HEK293 (cell line): ENCODE measurements around the gene TENT4B.

Experiments used
- CTCF ChIA-PET: fragments of 350-600 bp; formaldehyde crosslinking; extraction: SDS; loops from one replicate; lab custom pipeline; 2021; ENCODE audit warnings: antibody characterized with exemption; lab: Yijun Ruan, JAX
- POLR2A ChIA-PET: fragments of 300-600 bp; formaldehyde crosslinking; extraction: SDS; loops from one replicate; lab custom pipeline; 2020; ENCODE audit warnings: antibody characterized with exemption, inconsistent platforms; lab: Yijun Ruan, JAX
- H3K27ac ChIP-seq: fragments of 200-500 bp; sonication (Bioruptor generic); 2 replicates; pipeline ENCODE4 v1.5.1; 2014; ENCODE audit warnings: low read depth, low read length, control low read depth, inconsistent platforms; ENCODE audit errors: extremely low read depth
- H3K36me3 ChIP-seq, 2 experiments: fragments of 200-500 bp in 1 of 2; sonication (Bioruptor generic) in 1 of 2; 1 replicate in 1 of 2; 2 replicates in 1 of 2; pipeline ENCODE4 v1.5.1; 2014 to 2017; ENCODE audit warnings: inconsistent platforms in 2 of 2, low read length in 2 of 2; ENCODE audit not compliant: control insufficient read depth in 2 of 2, insufficient read depth in 1 of 2
- H3K4me1 ChIP-seq: fragments of 200-500 bp; sonication (Bioruptor generic); 2 replicates; pipeline ENCODE4 v1.5.1; 2014; ENCODE audit warnings: mild to moderate bottlenecking, low read length, inconsistent platforms; ENCODE audit not compliant: control insufficient read depth, insufficient read depth
- H3K4me3 ChIP-seq: 2 replicates; pipeline ENCODE4 v1.5.1; 2011; ENCODE audit warnings: low read depth, mild to moderate bottlenecking, control low read depth, low read length, moderate library complexity
- H3K9me3 ChIP-seq: fragments of 200-500 bp; sonication (Bioruptor generic); 2 replicates; pipeline ENCODE4 v1.5.1; 2014; ENCODE audit warnings: low read depth, low read length, inconsistent platforms; ENCODE audit not compliant: control insufficient read depth, insufficient read depth
- EGR2 ChIP-seq: fragments of 450-650 bp; formaldehyde crosslinking; IDR thresholded peaks from 2 replicates; pipeline ENCODE4 v1.5.1; 2016; ENCODE audit warnings: low read depth, missing biosample characterization, missing genetic modification characterization
- ELK4 ChIP-seq: IDR thresholded peaks from 2 replicates; pipeline ENCODE4 v1.6.1; 2011; ENCODE audit warnings: mild to moderate bottlenecking, low read depth, low read length, borderline replicate concordance
- GLI2 ChIP-seq: fragments of 450-650 bp; formaldehyde crosslinking; IDR thresholded peaks from 2 replicates; pipeline ENCODE4; 2017; ENCODE audit warnings: missing biosample characterization, missing genetic modification characterization, low read depth, borderline replicate concordance
- OVOL3 ChIP-seq: fragments of 450-650 bp; formaldehyde crosslinking; IDR thresholded peaks from 2 replicates; pipeline ENCODE4 v1.5.1; 2016; ENCODE audit warnings: missing biosample characterization, missing genetic modification characterization
- SCRT1 ChIP-seq: fragments of 450-650 bp; formaldehyde crosslinking; IDR thresholded peaks from 2 replicates; pipeline ENCODE4 v1.5.1; 2016; ENCODE audit warnings: missing biosample characterization, missing genetic modification characterization, borderline replicate concordance
- SCRT2 ChIP-seq: fragments of 450-650 bp; formaldehyde crosslinking; IDR thresholded peaks from 2 replicates; pipeline ENCODE4 v1.5.1; 2016; ENCODE audit warnings: missing biosample characterization, missing genetic modification characterization
- SP2 ChIP-seq: fragments of 450-650 bp; formaldehyde crosslinking; IDR thresholded peaks from 2 replicates; pipeline ENCODE4 v1.5.1; 2016; ENCODE audit warnings: missing biosample characterization, missing genetic modification characterization
- SP3 ChIP-seq: fragments of 450-650 bp; formaldehyde crosslinking; IDR thresholded peaks from 2 replicates; pipeline ENCODE4 v1.5.1; 2016; ENCODE audit warnings: missing biosample characterization, missing genetic modification characterization
- SP7 ChIP-seq: fragments of 450-650 bp; formaldehyde crosslinking; IDR thresholded peaks from 2 replicates; pipeline ENCODE4 v1.5.1; 2016; ENCODE audit warnings: missing biosample characterization, missing genetic modification characterization
- TRIM28 ChIP-seq: IDR thresholded peaks from 2 replicates; pipeline ENCODE4 v1.6.1; 2011; ENCODE audit warnings: low read length, control low read depth, borderline replicate concordance
- ZBTB8A ChIP-seq: fragments of 450-650 bp; formaldehyde crosslinking; IDR thresholded peaks from 2 replicates; pipeline ENCODE4 v1.5.1; 2016; ENCODE audit warnings: missing biosample characterization, missing genetic modification characterization
- ZFP3 ChIP-seq: fragments of 450-650 bp; formaldehyde crosslinking; IDR thresholded peaks from 2 replicates; pipeline ENCODE4 v1.5.1; 2016; ENCODE audit warnings: low read depth, missing biosample characterization, missing genetic modification characterization
- ZNF138 ChIP-seq: fragments of 450-650 bp; formaldehyde crosslinking; IDR thresholded peaks from 2 replicates; pipeline ENCODE4 v1.5.1; 2016; ENCODE audit warnings: missing biosample characterization, missing genetic modification characterization, borderline replicate concordance
- ZNF157 ChIP-seq: fragments of 450-650 bp; formaldehyde crosslinking; IDR thresholded peaks from 2 replicates; pipeline ENCODE4 v1.5.1; 2016; ENCODE audit warnings: missing biosample characterization, missing genetic modification characterization
- ZNF211 ChIP-seq: fragments of 450-650 bp; formaldehyde crosslinking; IDR thresholded peaks from 2 replicates; pipeline ENCODE4 v1.5.1; 2016; ENCODE audit warnings: low read depth, missing biosample characterization, missing genetic modification characterization
- ZNF292 ChIP-seq: fragments of 450-650 bp; formaldehyde crosslinking; IDR thresholded peaks from 2 replicates; pipeline ENCODE4 v1.5.1; 2016; ENCODE audit warnings: low read depth, missing biosample characterization, missing genetic modification characterization, borderline replicate concordance
- ZNF341 ChIP-seq: fragments of 450-650 bp; formaldehyde crosslinking; IDR thresholded peaks from 2 replicates; pipeline ENCODE4; 2016; ENCODE audit warnings: low read depth, missing biosample characterization, missing genetic modification characterization
- ZNF394 ChIP-seq: fragments of 450-650 bp; formaldehyde crosslinking; IDR thresholded peaks from 2 replicates; pipeline ENCODE4 v1.5.1; 2016; ENCODE audit warnings: missing biosample characterization, missing genetic modification characterization, mild to moderate bottlenecking, moderate library complexity, borderline replicate concordance
- ZNF423 ChIP-seq: fragments of 450-650 bp; formaldehyde crosslinking; IDR thresholded peaks from 2 replicates; pipeline ENCODE4 v1.5.1; 2016; ENCODE audit warnings: missing biosample characterization, missing genetic modification characterization
- ZNF473 ChIP-seq: fragments of 450-650 bp; formaldehyde crosslinking; IDR thresholded peaks from 2 replicates; pipeline ENCODE4 v1.5.1; 2017; ENCODE audit warnings: missing biosample characterization, missing genetic modification characterization
- ZNF521 ChIP-seq: fragments of 450-650 bp; formaldehyde crosslinking; IDR thresholded peaks from 2 replicates; pipeline ENCODE4 v1.5.1; 2017; ENCODE audit warnings: missing biosample characterization, mild to moderate bottlenecking, missing genetic modification characterization
- ZNF530 ChIP-seq: fragments of 450-650 bp; formaldehyde crosslinking; IDR thresholded peaks from 2 replicates; pipeline ENCODE4 v1.5.1; 2016; ENCODE audit warnings: low read depth, missing biosample characterization, missing genetic modification characterization
- ZNF600 ChIP-seq: fragments of 450-650 bp; formaldehyde crosslinking; IDR thresholded peaks from 2 replicates; pipeline ENCODE4 v1.5.1; 2016; ENCODE audit warnings: missing biosample characterization, missing genetic modification characterization
- ZNF660 ChIP-seq: fragments of 450-650 bp; IDR thresholded peaks from 2 replicates; pipeline ENCODE4 v1.5.1; 2018; ENCODE audit warnings: missing biosample characterization, mild to moderate bottlenecking, missing genetic modification characterization
- ZNF747 ChIP-seq: fragments of 450-650 bp; formaldehyde crosslinking; IDR thresholded peaks from 2 replicates; pipeline ENCODE4 v1.5.1; 2016; ENCODE audit warnings: missing biosample characterization, missing genetic modification characterization
- ZSCAN23 ChIP-seq: fragments of 450-650 bp; formaldehyde crosslinking; IDR thresholded peaks from 2 replicates; pipeline ENCODE4 v1.5.1; 2016; ENCODE audit warnings: missing biosample characterization, missing genetic modification characterization
- TF ChIP-seq, protein P1 (sequence below): fragments of 450-650 bp; formaldehyde crosslinking; IDR thresholded peaks from 2 replicates; pipeline ENCODE4 v1.5.1; 2017; ENCODE audit warnings: missing biosample characterization, missing genetic modification characterization
- TF ChIP-seq, protein P2 (sequence below): fragments of 450-650 bp; formaldehyde crosslinking; IDR thresholded peaks from 2 replicates; pipeline ENCODE4 v1.5.1; 2016; ENCODE audit warnings: missing biosample characterization, missing genetic modification characterization
- TF ChIP-seq, protein P3 (sequence below): fragments of 450-650 bp; formaldehyde crosslinking; IDR thresholded peaks from 2 replicates; pipeline ENCODE4 v1.5.1; 2017; ENCODE audit warnings: missing biosample characterization, missing genetic modification characterization

TENT4B gene

GRCh38 chr16:50204453-50205108 lies 51.5 kb downstream of the TENT4B start:
- TF ChIP-seq ZNF473 (tag by site-specific recombination): no peak
- TF ChIP-seq, protein P1, sequence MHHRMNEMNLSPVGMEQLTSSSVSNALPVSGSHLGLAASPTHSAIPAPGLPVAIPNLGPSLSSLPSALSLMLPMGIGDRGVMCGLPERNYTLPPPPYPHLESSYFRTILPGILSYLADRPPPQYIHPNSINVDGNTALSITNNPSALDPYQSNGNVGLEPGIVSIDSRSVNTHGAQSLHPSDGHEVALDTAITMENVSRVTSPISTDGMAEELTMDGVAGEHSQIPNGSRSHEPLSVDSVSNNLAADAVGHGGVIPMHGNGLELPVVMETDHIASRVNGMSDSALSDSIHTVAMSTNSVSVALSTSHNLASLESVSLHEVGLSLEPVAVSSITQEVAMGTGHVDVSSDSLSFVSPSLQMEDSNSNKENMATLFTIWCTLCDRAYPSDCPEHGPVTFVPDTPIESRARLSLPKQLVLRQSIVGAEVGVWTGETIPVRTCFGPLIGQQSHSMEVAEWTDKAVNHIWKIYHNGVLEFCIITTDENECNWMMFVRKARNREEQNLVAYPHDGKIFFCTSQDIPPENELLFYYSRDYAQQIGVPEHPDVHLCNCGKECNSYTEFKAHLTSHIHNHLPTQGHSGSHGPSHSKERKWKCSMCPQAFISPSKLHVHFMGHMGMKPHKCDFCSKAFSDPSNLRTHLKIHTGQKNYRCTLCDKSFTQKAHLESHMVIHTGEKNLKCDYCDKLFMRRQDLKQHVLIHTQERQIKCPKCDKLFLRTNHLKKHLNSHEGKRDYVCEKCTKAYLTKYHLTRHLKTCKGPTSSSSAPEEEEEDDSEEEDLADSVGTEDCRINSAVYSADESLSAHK (tag by site-specific recombination): peak; percentile 69; the same call in 1 of the 2 replicates
- no peak overlapping the region for H3K27ac ChIP-seq
- no peaks in the 10 kb centered on the region for H3K36me3 ChIP-seq
- H3K4me1 ChIP-seq: peaks cover 34% of the 10 kb centered on the region
- H3K4me3 ChIP-seq: no peak overlapping the region
- CTCF ChIA-PET: interaction anchor here (0.8 to 3.1 kb wide), 2 partner anchors 29 to 180 kb away, joined by 4 to 9 read pairs; partner anchors contain the start of gene CNEP1R1
- POLR2A ChIA-PET: interaction anchor here (0.5 kb wide), 1 partner anchor 42 kb away, joined by 3 read pairs; no protein-coding TSS in a partner anchor
- no peaks in the 10 kb centered on the region for H3K9me3 ChIP-seq

DNA sequence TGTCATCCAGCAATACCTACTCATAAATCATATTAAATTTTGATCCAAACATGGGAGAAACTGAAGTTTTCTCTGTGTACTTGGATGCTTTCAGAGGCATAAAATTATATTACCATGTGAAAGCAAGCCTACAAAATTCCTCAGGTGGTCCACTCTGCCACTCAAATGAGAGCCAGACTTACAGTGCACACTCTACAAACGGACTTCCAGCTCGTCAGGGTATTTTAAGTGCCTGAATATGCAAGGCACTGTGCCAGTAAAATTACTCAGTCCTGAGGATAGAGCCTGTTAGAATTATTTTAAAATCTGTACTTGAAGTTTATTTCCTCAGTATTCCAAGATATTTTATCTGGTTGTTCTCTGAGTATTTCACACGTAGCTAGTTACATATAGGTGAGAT lies 54.5 kb downstream of the TENT4B start:
- Histone ChIP-seq H3K9me3 (no peaks in the 10 kb centered on the region), H3K4me3 (no peak overlapping the region), H3K27ac (no peak overlapping the region), H3K36me3 (peaks cover 0 to 15% of the 10 kb centered on the region in 2 experiments; a peak in 1 of 3 replicates), H3K4me1 (peaks cover 26% of the 10 kb centered on the region)
- CTCF ChIA-PET: interaction anchor here (0.6 to 6.9 kb wide), 5 partner anchors 47 to 140 kb away, joined by 3 to 70 read pairs (median 4); partner anchors contain the start of gene HEATR3
- POLR2A ChIA-PET: interaction anchor here (1.9 kb wide), 1 partner anchor 183 kb away, joined by 5 read pairs; the partner anchor contains the start of gene CNEP1R1
- no peak for TF ChIP-seq ZNF521 (tag by site-specific recombination)
- no peak for TF ChIP-seq EGR2
- TF ChIP-seq ZNF157 (tag by site-specific recombination): no peak
- TF ChIP-seq TRIM28: no peak
- no peak for TF ChIP-seq ZNF341
- TF ChIP-seq SCRT1 (tag by site-specific recombination): peak; percentile 81
- no peak for TF ChIP-seq ZNF138
- no peak for TF ChIP-seq ZNF211 (tag by site-specific recombination)
- no peak for TF ChIP-seq ZNF747 (tag by site-specific recombination)
- no peak for TF ChIP-seq ZFP3 (tag by site-specific recombination)
- no peak for TF ChIP-seq ZBTB8A (tag by site-specific recombination)
- TF ChIP-seq SP3 (tag by site-specific recombination): no peak
- 0 out of 2 replicates have a peak, but pooled peaks have one; percentile 11 for TF ChIP-seq ZNF600 (tag by site-specific recombination)
- no peak for TF ChIP-seq ZNF660 (tag by site-specific recombination)
- TF ChIP-seq ZSCAN23: no peak
- TF ChIP-seq, protein P2, sequence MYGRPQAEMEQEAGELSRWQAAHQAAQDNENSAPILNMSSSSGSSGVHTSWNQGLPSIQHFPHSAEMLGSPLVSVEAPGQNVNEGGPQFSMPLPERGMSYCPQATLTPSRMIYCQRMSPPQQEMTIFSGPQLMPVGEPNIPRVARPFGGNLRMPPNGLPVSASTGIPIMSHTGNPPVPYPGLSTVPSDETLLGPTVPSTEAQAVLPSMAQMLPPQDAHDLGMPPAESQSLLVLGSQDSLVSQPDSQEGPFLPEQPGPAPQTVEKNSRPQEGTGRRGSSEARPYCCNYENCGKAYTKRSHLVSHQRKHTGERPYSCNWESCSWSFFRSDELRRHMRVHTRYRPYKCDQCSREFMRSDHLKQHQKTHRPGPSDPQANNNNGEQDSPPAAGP (tag by site-specific recombination): no peak
- TF ChIP-seq SP7 (tag by site-specific recombination): no peak
- no peak for TF ChIP-seq ELK4
- no peak for TF ChIP-seq ZNF530 (tag by site-specific recombination)
- no peak for TF ChIP-seq ZNF423
- TF ChIP-seq, protein P3, sequence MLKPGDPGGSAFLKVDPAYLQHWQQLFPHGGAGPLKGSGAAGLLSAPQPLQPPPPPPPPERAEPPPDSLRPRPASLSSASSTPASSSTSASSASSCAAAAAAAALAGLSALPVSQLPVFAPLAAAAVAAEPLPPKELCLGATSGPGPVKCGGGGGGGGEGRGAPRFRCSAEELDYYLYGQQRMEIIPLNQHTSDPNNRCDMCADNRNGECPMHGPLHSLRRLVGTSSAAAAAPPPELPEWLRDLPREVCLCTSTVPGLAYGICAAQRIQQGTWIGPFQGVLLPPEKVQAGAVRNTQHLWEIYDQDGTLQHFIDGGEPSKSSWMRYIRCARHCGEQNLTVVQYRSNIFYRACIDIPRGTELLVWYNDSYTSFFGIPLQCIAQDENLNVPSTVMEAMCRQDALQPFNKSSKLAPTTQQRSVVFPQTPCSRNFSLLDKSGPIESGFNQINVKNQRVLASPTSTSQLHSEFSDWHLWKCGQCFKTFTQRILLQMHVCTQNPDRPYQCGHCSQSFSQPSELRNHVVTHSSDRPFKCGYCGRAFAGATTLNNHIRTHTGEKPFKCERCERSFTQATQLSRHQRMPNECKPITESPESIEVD (tag by site-specific recombination): peak; percentile 34; the same call in 1 of the 2 replicates
- TF ChIP-seq ZNF292 (tag by site-specific recombination): no peak
- TF ChIP-seq GLI2: no peak
- no peak for TF ChIP-seq ZNF394 (tag by site-specific recombination)
- no peak for TF ChIP-seq OVOL3
- TF ChIP-seq SCRT2 (tag by site-specific recombination): peak; percentile 83
- no peak for TF ChIP-seq SP2 (tag by site-specific recombination)
